Hepatocyte (in vitro differentiated cells): ENCODE results near the gene TIRAP. TPM values are rescaled to one million over a fixed set of nuclear protein-coding genes. Genes with fewer than 3 reads are reported as not detected.
"Not testable (repeated sequence)": the region's sequence is repeated elsewhere in the genome, so short reads cannot be mapped to it uniquely, and the experiment has no call there.

Experiments
- DNase-seq: peaks from one replicate; pipeline ENCODE4 v3.0.0-alpha.2; 2016; ENCODE audit warnings: low spot score
- H2AFZ ChIP-seq: fragments of 200-600 bp; sonication (generic); 2 replicates; pipeline ENCODE4 v1.6.0; 2016; ENCODE audit warnings: antibody characterized with exemption, mild to moderate bottlenecking
- H3K27ac ChIP-seq: fragments of 200-600 bp; sonication (generic); 2 replicates; pipeline ENCODE4 v1.5.1; 2016; ENCODE audit warnings: mild to moderate bottlenecking
- H3K27me3 ChIP-seq: fragments of 200-600 bp; sonication (generic); 2 replicates; pipeline ENCODE4 v1.6.1; 2016
- H3K36me3 ChIP-seq: fragments of 200-600 bp; sonication (generic); replicated peaks from 2 replicates; pipeline ENCODE4 v1.5.1; 2016; ENCODE audit warnings: low read depth; ENCODE audit not compliant: insufficient read depth
- H3K4me1 ChIP-seq: fragments of 200-600 bp; sonication (generic); 2 replicates; pipeline ENCODE4 v1.5.1; 2016; ENCODE audit warnings: mild to moderate bottlenecking, moderate library complexity; ENCODE audit not compliant: insufficient read depth
- H3K4me2 ChIP-seq: fragments of 200-600 bp; sonication (generic); 2 replicates; pipeline ENCODE4 v1.6.0; 2016
- H3K4me3 ChIP-seq: fragments of 200-600 bp; sonication (generic); 2 replicates; pipeline ENCODE4 v1.5.1; 2016; ENCODE audit warnings: mild to moderate bottlenecking
- H3K79me2 ChIP-seq: fragments of 200-600 bp; sonication (generic); 2 replicates; pipeline ENCODE4 v1.6.0; 2017; ENCODE audit warnings: mild to moderate bottlenecking
- H3K9me2 ChIP-seq: fragments of 200-600 bp; sonication (generic); replicated peaks from 2 replicates; pipeline ENCODE4 v1.6.0; 2017; ENCODE audit warnings: mild to moderate bottlenecking; ENCODE audit not compliant: insufficient read depth
- H3K9me3 ChIP-seq: fragments of 200-600 bp; sonication (generic); 2 replicates; pipeline ENCODE4 v1.5.1; 2016; ENCODE audit warnings: low read depth, mild to moderate bottlenecking
- H4K20me1 ChIP-seq: fragments of 200-600 bp; sonication (generic); 2 replicates; pipeline ENCODE4 v1.6.0; 2016; ENCODE audit warnings: mild to moderate bottlenecking; ENCODE audit not compliant: insufficient read depth, poor library complexity, severe bottlenecking
- EZH2 ChIP-seq: fragments of 200-600 bp; sonication (generic); IDR thresholded peaks from 2 replicates; pipeline ENCODE4 v1.6.1; 2016; ENCODE audit warnings: antibody characterized with exemption, mild to moderate bottlenecking, borderline replicate concordance
- EZH2phosphoT487 ChIP-seq: fragments of 200-600 bp; sonication (generic); IDR thresholded peaks from one replicate; pipeline ENCODE4 v1.6.1; 2018; ENCODE audit warnings: antibody characterized with exemption, mild to moderate bottlenecking, low read depth, moderate library complexity; ENCODE audit not compliant: unreplicated experiment, severe bottlenecking
- WGBS: methylation state at CpG from one replicate; pipeline ENCODE4 v1.1.6; 2016; ENCODE audit warnings: low lambda C conversion rate; ENCODE audit errors: missing lambda C conversion rate; 5-methylcytosine and 5-hydroxymethylcytosine counted together
- polyA plus RNA-seq: library from polyadenylated mRNA; unstranded; fragments of >200 nt; fragmentation: Nextera tagmentation; extraction: Ambion mirVana; gene quantifications from 2 replicates; pipeline ENCODE4 v1.2.1, GENCODE V29; 2016
- total RNA-seq: library from RNA; depleted of rRNA; stranded (reverse); fragments of >200 nt; gene quantifications from 2 replicates; pipeline ENCODE4 v1.2.3, GENCODE V29; 2014
- TF ChIP-seq, protein P1 (sequence below): fragments of 200-600 bp; sonication (generic); IDR thresholded peaks from 2 replicates; pipeline ENCODE4 v1.5.1; 2016; ENCODE audit warnings: antibody characterized with exemption, mild to moderate bottlenecking; ENCODE audit not compliant: poor library complexity

Gene TIRAP
- total and polyA plus RNA-seq, 2 experiments from 2014 or later = 5.3 to 6.4 TPM

GRCh38 chr11:126253265-126253664 lies 29.6 kb upstream of the TIRAP start:
- no peak for DNase-seq
- Histone ChIP-seq H3K79me2 (no peaks in the 10 kb centered on the region), H4K20me1 (no peaks in the 10 kb centered on the region), H3K27ac (no peak overlapping the region), H3K27me3 (no peaks in the 10 kb centered on the region), H3K36me3 (no peaks in the 10 kb centered on the region), H3K4me3 (no peak overlapping the region), H3K9me2 (no peaks in the 10 kb centered on the region), H2AFZ (no peak overlapping the region), H3K4me1 (no peaks in the 10 kb centered on the region), H3K4me2 (no peak overlapping the region), H3K9me3 (no peaks in the 10 kb centered on the region)
- TF ChIP-seq, protein P1, sequence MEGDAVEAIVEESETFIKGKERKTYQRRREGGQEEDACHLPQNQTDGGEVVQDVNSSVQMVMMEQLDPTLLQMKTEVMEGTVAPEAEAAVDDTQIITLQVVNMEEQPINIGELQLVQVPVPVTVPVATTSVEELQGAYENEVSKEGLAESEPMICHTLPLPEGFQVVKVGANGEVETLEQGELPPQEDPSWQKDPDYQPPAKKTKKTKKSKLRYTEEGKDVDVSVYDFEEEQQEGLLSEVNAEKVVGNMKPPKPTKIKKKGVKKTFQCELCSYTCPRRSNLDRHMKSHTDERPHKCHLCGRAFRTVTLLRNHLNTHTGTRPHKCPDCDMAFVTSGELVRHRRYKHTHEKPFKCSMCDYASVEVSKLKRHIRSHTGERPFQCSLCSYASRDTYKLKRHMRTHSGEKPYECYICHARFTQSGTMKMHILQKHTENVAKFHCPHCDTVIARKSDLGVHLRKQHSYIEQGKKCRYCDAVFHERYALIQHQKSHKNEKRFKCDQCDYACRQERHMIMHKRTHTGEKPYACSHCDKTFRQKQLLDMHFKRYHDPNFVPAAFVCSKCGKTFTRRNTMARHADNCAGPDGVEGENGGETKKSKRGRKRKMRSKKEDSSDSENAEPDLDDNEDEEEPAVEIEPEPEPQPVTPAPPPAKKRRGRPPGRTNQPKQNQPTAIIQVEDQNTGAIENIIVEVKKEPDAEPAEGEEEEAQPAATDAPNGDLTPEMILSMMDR = no peak
- no peak for TF ChIP-seq EZH2
- TF ChIP-seq EZH2phosphoT487 = no peak
- 81% methylated on average over 4 of the region's 4 CpGs for WGBS

- no peak overlapping the region for H3K4me3 ChIP-seq
- H3K9me2 ChIP-seq = no peaks in the 10 kb centered on the region
- H3K4me1 ChIP-seq = no peaks in the 10 kb centered on the region
- H3K79me2 ChIP-seq = no peaks in the 10 kb centered on the region
- TF ChIP-seq, protein P1 = no peak
- no peak for TF ChIP-seq EZH2
- no peak for TF ChIP-seq EZH2phosphoT487
- H4K20me1 ChIP-seq = no peaks in the 10 kb centered on the region
- DNase-seq = no peak
- WGBS = 89% methylated on average over 1 of the region's 1 CpG
- H3K4me2 ChIP-seq = no peak overlapping the region
- no peak overlapping the region for H3K27ac ChIP-seq
- no peaks in the 10 kb centered on the region for H3K36me3 ChIP-seq
- no peaks in the 10 kb centered on the region for H3K27me3 ChIP-seq
- H2AFZ ChIP-seq = no peak overlapping the region
- no peaks in the 10 kb centered on the region for H3K9me3 ChIP-seq
These were observed 28.1 kb upstream of the TIRAP start for GRCh38 chr11:126254819-126255218.

- H4K20me1 ChIP-seq, DNase-seq, H3K4me2 ChIP-seq, H3K36me3 ChIP-seq, H2AFZ ChIP-seq, H3K9me2 ChIP-seq, H3K9me3 ChIP-seq, H3K27me3 ChIP-seq, H3K79me2 ChIP-seq, H3K27ac ChIP-seq, H3K4me3 ChIP-seq, H3K4me1 ChIP-seq: not testable (repeated sequence)
- 97% methylated on average over 5 of the region's 5 CpGs for WGBS
These were observed 27.4 kb upstream of the TIRAP start for GRCh38 chr11:126255507-126255906.

GRCh38 chr11:126256216-126256615 lies 26.7 kb upstream of the TIRAP start:
- Histone ChIP-seq H3K9me2 (no peaks in the 10 kb centered on the region), H3K4me3 (no peak overlapping the region), H2AFZ (no peak overlapping the region), H3K27me3 (no peaks in the 10 kb centered on the region), H3K27ac (no peak overlapping the region), H3K4me2 (no peak overlapping the region), H3K4me1 (no peaks in the 10 kb centered on the region), H3K9me3 (no peaks in the 10 kb centered on the region), H3K36me3 (no peaks in the 10 kb centered on the region), H3K79me2 (no peaks in the 10 kb centered on the region), H4K20me1 (no peaks in the 10 kb centered on the region)
- TF ChIP-seq, protein P1 = no peak
- TF ChIP-seq EZH2phosphoT487 (no peak), EZH2 (no peak)
- no peak for DNase-seq
- 97% methylated on average over 4 of the region's 4 CpGs for WGBS
